Omental fat pad (tissue), 4 donors: ENCODE results near the gene SERPINB1. TPM values are rescaled to one million over a fixed set of nuclear protein-coding genes. Genes with fewer than 3 reads are reported as not detected.
"Not testable (repeated sequence)": the region's sequence is repeated elsewhere in the genome, so short reads cannot be mapped to it uniquely, and the experiment has no call there.

ENCODE experiments used
- ATAC-seq: fragments of 150-250 bp; one replicate; pipeline ENCODE4 v1.9.1; 2016; ENCODE audit warnings: mild to moderate bottlenecking, moderate library complexity; ENCODE audit not compliant: low FRiP score
- DNase-seq: peaks from one replicate; pipeline ENCODE4 v3.0.0-alpha.2; 2019; ENCODE audit warnings: low spot score
- CTCF ChIP-seq, 3 donors: fragments of 450-650 bp; IDR thresholded peaks; one replicate each; pipeline ENCODE4 v1.5.1; 2016 to 2017; ENCODE audit warnings: antibody characterized with exemption in 3 of 3, mild to moderate bottlenecking in 3 of 3, moderate library complexity in 2 of 3
- total RNA-seq, 4 donors: library from RNA; depleted of rRNA; stranded (reverse); fragments of >200 nt; gene quantifications; one replicate each; pipeline ENCODE4 v1.1.0, GENCODE V29; 2016

SERPINB1 gene
- total RNA-seq, 4 donors from 2014 or later: 40.8 to 146 (median 50.1) TPM

GRCh38 chr6:2803731-2804429 lies 37.8 kb downstream of the SERPINB1 start:
- DNase-seq (no peak), ATAC-seq (no peak)
- no peak for TF ChIP-seq CTCF (IDR thresholded peaks at IDR 0.05)

- ATAC-seq (no peak), DNase-seq (no peak)
- no peak for TF ChIP-seq CTCF (IDR thresholded peaks at IDR 0.05)
Measured at GRCh38 chr6:2802521-2803060, 39.1 kb downstream of the SERPINB1 start.

- not testable (repeated sequence) for ATAC-seq, DNase-seq
Measured at GRCh38 chr6:2801687-2802086, 40.0 kb downstream of the SERPINB1 start.

- no peak for DNase-seq
- no peak for ATAC-seq
- no peak for TF ChIP-seq CTCF (IDR thresholded peaks at IDR 0.05)
Measured at GRCh38 chr6:2800552-2801316, 40.9 kb downstream of the SERPINB1 start.

GRCh38 chr6:2799936-2800527 lies 41.6 kb downstream of the SERPINB1 start:
- DNase-seq (no peak), ATAC-seq (no peak)
- TF ChIP-seq CTCF (IDR thresholded peaks at IDR 0.05): no peak

- TF ChIP-seq CTCF (IDR thresholded peaks at IDR 0.05): no peak
- ATAC-seq (no peak), DNase-seq (no peak)
Measured at GRCh38 chr6:2798586-2799134, 43.0 kb downstream of the SERPINB1 start.

- DNase-seq: no peak
- peak; percentile 2 for ATAC-seq
- no peak for TF ChIP-seq CTCF (IDR thresholded peaks at IDR 0.05)
Measured at GRCh38 chr6:2797564-2798031, 44.1 kb downstream of the SERPINB1 start.
